MM.1S (cell line): ENCODE data around the gene CLEC18B.
"Not testable (repeated sequence)": the region's sequence is repeated elsewhere in the genome, so short reads cannot be mapped to it uniquely, and the experiment has no call there.

Source experiments
- DNase-seq: peaks from one replicate; pipeline ENCODE4 v3.0.0-alpha.2; 2015
- H2AFZ ChIP-seq: fragments of 300-600 bp; sonication (generic); 2 replicates; pipeline ENCODE4 v1.6.0; 2016; ENCODE audit warnings: antibody characterized with exemption, low read length
- H3F3A ChIP-seq: fragments of 300-600 bp; sonication (generic); 2 replicates; pipeline ENCODE4 v1.6.1; 2016; ENCODE audit warnings: mild to moderate bottlenecking, antibody characterized with exemption, low read length, moderate library complexity, mixed read lengths; ENCODE audit not compliant: insufficient read depth
- H3K27ac ChIP-seq: fragments of 300-600 bp; sonication (generic); 2 replicates; pipeline ENCODE4 v1.5.1; 2016; ENCODE audit warnings: mild to moderate bottlenecking, low read length
- H3K27me3 ChIP-seq: fragments of 300-600 bp; sonication (generic); replicated peaks from 2 replicates; pipeline ENCODE4 v1.6.0; 2016; ENCODE audit warnings: low read length; ENCODE audit not compliant: insufficient read depth
- H3K36me3 ChIP-seq: fragments of 300-600 bp; sonication (generic); replicated peaks from 2 replicates; pipeline ENCODE4 v1.6.1; 2016; ENCODE audit warnings: mild to moderate bottlenecking, low read length, mixed read lengths; ENCODE audit not compliant: insufficient read depth
- H3K4me1 ChIP-seq: fragments of 300-600 bp; sonication (generic); 2 replicates; pipeline ENCODE4 v1.6.1; 2016; ENCODE audit warnings: low read length, mixed read lengths
- H3K4me2 ChIP-seq: fragments of 300-600 bp; sonication (generic); 2 replicates; pipeline ENCODE4 v1.6.0; 2016; ENCODE audit warnings: low read depth, low read length
- H3K4me3 ChIP-seq: fragments of 300-600 bp; sonication (generic); 2 replicates; pipeline ENCODE4 v1.5.1; 2016; ENCODE audit warnings: low read length, mixed read lengths
- H3K79me2 ChIP-seq: fragments of 300-600 bp; sonication (generic); 2 replicates; pipeline ENCODE4 v1.6.1; 2016; ENCODE audit warnings: mixed run types, low read length, mixed read lengths
- H3K9ac ChIP-seq: fragments of 300-600 bp; sonication (generic); 2 replicates; pipeline ENCODE4 v1.6.1; 2016; ENCODE audit warnings: low read length, mixed read lengths
- H3K9me2 ChIP-seq: fragments of 300-600 bp; sonication (generic); replicated peaks from 2 replicates; pipeline ENCODE4 v1.6.1; 2016; ENCODE audit warnings: mild to moderate bottlenecking, low read length, mixed read lengths; ENCODE audit not compliant: insufficient read depth
- H3K9me3 ChIP-seq: fragments of 300-600 bp; sonication (generic); replicated peaks from 2 replicates; pipeline ENCODE4 v1.6.1; 2016; ENCODE audit warnings: mild to moderate bottlenecking, low read length, mixed read lengths; ENCODE audit not compliant: insufficient read depth
- H4K20me1 ChIP-seq: fragments of 300-600 bp; sonication (generic); 2 replicates; pipeline ENCODE4 v1.6.1; 2016; ENCODE audit warnings: mild to moderate bottlenecking, low read length, moderate library complexity, mixed read lengths; ENCODE audit not compliant: insufficient read depth

Gene CLEC18B

DNA sequence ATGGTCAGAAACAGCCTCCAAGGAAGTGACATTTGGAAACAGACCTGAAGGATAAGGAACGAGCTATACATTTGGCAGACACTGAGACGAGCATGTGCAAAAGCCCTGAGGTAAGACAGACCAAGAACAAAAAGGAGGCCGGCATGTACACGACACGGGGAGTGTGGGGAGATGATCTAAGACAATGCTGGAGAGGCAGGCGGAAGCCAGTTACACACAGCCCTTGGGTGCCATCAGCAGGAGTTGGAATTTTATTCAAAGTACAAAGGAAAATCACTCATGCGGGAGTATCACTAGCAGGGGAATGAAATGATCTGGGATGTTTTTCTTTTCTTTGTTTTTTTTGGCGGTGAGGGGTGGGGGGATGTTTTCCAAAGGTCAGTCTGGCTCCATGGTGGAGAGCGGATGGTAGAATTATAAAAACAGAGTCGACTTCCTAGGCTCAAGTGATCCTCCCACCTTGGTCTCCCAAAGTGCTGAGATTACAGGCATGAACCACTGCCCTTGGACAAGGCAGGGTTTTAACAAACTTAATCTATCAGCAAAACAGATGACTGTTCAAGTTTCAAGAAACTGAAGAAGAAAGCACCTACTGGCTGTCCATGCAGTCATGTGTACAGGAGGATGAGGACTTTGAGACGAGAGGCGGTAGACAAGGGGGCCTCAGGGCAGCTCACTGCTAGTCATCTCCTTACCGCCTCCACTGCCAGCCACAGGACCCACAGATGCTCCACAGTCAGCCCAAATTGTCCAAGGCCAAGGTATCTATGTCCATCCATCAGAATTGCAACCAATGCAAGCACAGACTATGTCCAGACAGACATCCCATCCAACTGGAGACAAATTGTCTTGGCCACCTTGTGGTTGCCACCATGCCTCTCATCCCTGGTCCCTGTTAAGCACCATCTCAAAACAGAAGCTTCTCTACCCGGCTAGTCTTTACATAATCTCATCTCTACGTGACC is 59.4 kb downstream of the CLEC18B start:
- H3F3A ChIP-seq, H2AFZ ChIP-seq, H3K27ac ChIP-seq, H3K9me2 ChIP-seq, H3K9ac ChIP-seq, H3K4me3 ChIP-seq, H3K36me3 ChIP-seq, H4K20me1 ChIP-seq, H3K9me3 ChIP-seq, H3K4me1 ChIP-seq, DNase-seq, H3K27me3 ChIP-seq, H3K4me2 ChIP-seq: not testable (repeated sequence)
- H3K79me2 ChIP-seq = peaks cover 11% of the 10 kb centered on the region
